Activated CD4-positive, alpha-beta memory T cell treated with anti-CD3 and anti-CD28 coated beads for 36 hours (primary cell): Measurements from ENCODE around the gene NBEAL2. TPM values are rescaled to one million over a fixed set of nuclear protein-coding genes. Genes with fewer than 3 reads are reported as not detected.

ENCODE experiments used
- CTCF ChIA-PET: fragments of 350-600 bp; sonication (Branson Sonifier 250); formaldehyde crosslinking; loops from one replicate; lab custom pipeline; 2021; ENCODE audit warnings: antibody characterized with exemption, inconsistent platforms; lab: Charles Lee
- POLR2A ChIA-PET: fragments of 350-600 bp; sonication (Branson Sonifier 250); formaldehyde crosslinking; loops from one replicate; lab custom pipeline; 2021; ENCODE audit warnings: antibody characterized with exemption; lab: Charles Lee
- DNase-seq: peaks from one replicate; pipeline ENCODE4 v3.0.0-alpha.2; 2020
- H3K27ac Mint-ChIP-seq: one replicate; pipeline ENCODE4 v1.8.0; 2021; ENCODE audit warnings: mixed read lengths
- H3K27me3 Mint-ChIP-seq: one replicate; pipeline ENCODE4 v1.8.0; 2021; ENCODE audit warnings: mixed read lengths
- H3K36me3 Mint-ChIP-seq: one replicate; pipeline ENCODE4 v1.8.0; 2021; ENCODE audit warnings: mixed read lengths
- H3K4me1 Mint-ChIP-seq: one replicate; pipeline ENCODE4 v1.8.0; 2021; ENCODE audit warnings: low read depth, mixed read lengths
- H3K4me3 Mint-ChIP-seq: one replicate; pipeline ENCODE4 v1.8.0; 2021; ENCODE audit warnings: mild to moderate bottlenecking, mixed read lengths
- H3K9me3 Mint-ChIP-seq: one replicate; pipeline ENCODE4 v1.8.0; 2021; ENCODE audit warnings: mixed read lengths
- intact Hi-C: fragments of 100-400 bp; cut with micrococcal nuclease; formaldehyde crosslinking; loops from one replicate; pipeline ENCODE4 v1.15.1; 2023
- total RNA-seq, 2 experiments: library from RNA; stranded (reverse); gene quantifications; one replicate each; pipeline ENCODE4 v1.2.3, GENCODE V29; 2021

NBEAL2 gene
- total RNA-seq, 2 experiments from 2014 or later, result 114 to 117 TPM

DNA sequence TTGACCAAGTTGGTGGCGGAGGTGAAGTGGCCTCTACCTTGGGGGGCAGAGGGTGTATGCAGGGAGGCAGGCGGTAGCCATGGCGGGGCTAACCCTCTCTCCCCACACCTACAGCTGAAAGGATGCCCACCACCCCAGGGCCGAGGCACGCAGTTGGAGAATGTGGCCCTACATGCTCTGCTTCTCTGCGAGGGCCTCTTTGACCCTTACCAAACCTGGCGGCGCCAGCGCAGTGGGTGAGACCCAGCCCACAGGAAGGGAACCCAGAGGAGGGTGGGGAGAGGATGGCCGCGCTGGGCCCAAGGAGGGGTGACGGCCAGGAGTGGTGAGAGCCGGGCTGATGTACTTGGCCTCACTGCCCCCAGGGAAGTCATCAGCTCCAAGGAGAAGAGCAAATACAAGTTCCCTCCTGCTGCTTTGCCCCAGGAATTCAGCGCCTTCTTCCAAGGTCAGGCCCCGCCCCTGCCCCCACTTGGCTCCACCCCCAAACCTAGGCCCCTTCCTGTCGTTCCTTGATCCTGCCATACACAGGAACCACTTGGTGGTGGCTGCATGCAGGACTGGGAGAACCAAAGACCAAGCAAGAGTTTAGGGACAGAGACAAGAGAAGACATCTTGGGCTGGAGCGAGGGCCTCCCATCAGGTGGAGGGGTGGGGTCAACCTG, 9.8 kb downstream of the NBEAL2 start:
- Mint-ChIP-seq H3K4me1 (peaks cover 66% of the 10 kb centered on the region), H3K27me3 (no peaks in the 10 kb centered on the region), H3K4me3 (peak overlapping the region; percentile 47), H3K36me3 (peaks cover 9% of the 10 kb centered on the region), H3K9me3 (no peaks in the 10 kb centered on the region), H3K27ac (peak overlapping the region; percentile 96)
- intact Hi-C loops, result no loop called here
- POLR2A ChIA-PET, result interaction anchor here (0.6 to 1.7 kb wide), 2 partner anchors 17 to 42 kb away, joined by 3 to 4 read pairs; no protein-coding TSS in a partner anchor
- CTCF ChIA-PET, result no interaction called here
- DNase-seq, result no peak

DNA sequence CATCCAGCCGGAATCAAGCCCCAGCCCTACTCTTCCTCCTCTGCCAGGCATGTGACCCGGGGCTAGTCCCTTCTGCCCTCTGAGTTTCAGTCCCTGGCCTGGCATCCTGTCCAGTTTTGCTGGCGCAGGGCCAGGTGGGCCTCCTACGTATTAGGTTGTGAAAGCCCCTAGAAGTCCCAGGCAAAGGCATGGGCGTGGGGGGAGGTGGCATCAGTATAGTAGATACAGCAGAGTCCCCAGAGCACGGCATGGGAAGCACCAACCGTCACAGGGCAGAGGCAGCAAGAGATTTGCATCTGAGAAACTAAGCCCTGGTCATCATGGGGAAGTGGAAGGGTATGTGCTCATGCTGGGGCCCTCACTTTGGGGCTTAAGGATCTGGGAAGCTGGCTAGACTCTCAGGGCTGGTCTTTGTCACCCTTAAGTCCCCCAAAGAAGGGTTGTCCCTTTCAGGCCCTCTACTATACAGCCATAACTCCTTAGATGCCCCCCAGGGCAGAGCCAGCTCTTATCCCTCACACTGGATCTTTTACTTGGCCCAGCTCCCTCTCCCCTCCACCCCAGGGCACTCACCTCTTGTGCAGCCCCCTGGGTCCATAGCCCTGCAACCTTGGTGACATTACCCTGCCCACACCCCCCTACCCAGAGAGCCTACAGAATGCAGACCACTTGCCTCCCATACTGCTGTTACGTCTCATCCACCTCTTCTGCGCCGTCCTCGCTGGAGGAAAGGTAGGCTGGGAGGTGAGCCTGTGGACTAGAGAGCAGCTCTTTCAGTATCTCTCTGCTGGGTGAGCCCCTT, 11.3 kb downstream of the NBEAL2 start:
- no peak for DNase-seq
- Mint-ChIP-seq H3K9me3 (no peaks in the 10 kb centered on the region), H3K27ac (peak overlapping the region; percentile 74), H3K36me3 (peaks cover 13% of the 10 kb centered on the region), H3K4me3 (no peak overlapping the region), H3K27me3 (no peaks in the 10 kb centered on the region), H3K4me1 (peaks cover 51% of the 10 kb centered on the region)
- intact Hi-C loops, result no loop called here
- POLR2A ChIA-PET, result no interaction called here
- CTCF ChIA-PET, result no interaction called here

DNA sequence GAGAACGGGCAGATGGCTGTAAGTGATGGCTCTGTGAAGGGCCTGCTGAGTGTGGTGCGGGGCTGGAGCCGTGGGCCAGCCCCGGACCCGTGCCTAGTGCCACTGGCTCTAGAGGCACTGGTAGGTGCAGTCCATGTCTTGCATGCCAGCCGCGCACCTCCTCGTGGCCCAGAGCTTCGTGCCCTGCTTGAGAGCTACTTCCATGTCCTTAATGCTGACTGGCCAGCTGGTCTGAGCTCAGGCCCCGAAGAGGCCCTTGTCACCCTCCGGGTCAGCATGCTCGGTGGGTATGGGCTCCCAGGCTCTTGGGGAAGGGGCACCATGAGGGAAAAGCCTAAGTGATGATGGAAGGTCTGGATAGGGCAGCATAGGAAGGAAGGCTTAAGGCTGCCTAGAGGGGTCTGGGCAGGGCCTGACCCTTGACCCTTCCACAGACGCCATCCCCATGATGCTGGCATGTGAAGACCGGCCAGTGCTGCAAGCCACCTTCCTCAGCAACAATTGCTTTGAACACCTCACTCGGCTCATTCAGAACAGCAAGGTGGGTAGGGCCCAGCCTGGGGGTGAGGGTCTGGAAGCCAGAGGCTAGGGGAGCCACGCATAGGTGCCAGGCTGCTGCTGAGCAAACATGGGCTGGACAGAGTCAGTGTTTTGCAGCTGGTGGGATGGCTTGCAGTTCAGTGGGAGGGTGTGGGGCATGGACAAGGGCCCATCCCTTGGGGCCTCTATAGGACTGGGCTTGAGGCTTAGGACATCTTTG, 12.1 kb downstream of the NBEAL2 start:
- ChIA-PET CTCF (interaction anchor here (1.0 kb wide), 1 partner anchor 20 kb away, joined by 3 read pairs; no protein-coding TSS in a partner anchor), POLR2A (interaction anchor here (1.3 kb wide), 1 partner anchor 12 kb away, joined by 4 read pairs; the partner anchor contains the start of gene NBEAL2)
- Mint-ChIP-seq H3K4me1 (peaks cover 43% of the 10 kb centered on the region), H3K27me3 (no peaks in the 10 kb centered on the region), H3K4me3 (no peak overlapping the region), H3K36me3 (peaks cover 13% of the 10 kb centered on the region), H3K9me3 (no peaks in the 10 kb centered on the region), H3K27ac (no peak overlapping the region)
- no peak for DNase-seq
- intact Hi-C loops, result no loop called here

DNA sequence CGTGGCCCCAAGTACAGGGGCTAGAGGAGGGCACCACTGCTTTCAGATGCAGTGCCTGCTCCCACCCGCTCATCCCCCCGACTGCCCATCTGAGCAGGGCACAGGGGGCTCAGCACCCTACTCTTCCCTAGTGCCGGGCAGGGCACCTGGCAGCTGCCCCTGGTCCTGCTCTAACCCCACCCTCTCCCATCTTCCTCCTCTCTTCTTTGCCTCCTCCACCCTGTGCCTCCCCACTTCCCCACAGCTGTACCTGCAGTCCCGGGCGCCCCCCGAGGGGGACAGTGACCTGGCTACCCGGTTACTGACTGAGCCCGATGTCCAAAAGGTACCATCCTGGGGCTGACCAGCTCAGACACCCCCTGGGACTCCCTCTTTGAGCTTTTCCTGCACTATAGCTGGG, 12.8 kb downstream of the NBEAL2 start:
- H3K36me3 Mint-ChIP-seq, result peaks cover 18% of the 10 kb centered on the region
- CTCF ChIA-PET, result interaction anchor here (1.0 kb wide), 2 partner anchors 19 to 125 kb away, joined by 3 read pairs; no protein-coding TSS in a partner anchor
- H3K27ac Mint-ChIP-seq, result no peak overlapping the region

GRCh38 chr3:46993292-46993691, 13.8 kb downstream of the NBEAL2 start:
- ChIA-PET CTCF (interaction anchor here (1.0 kb wide), 1 partner anchor 126 kb away, joined by 3 read pairs; no protein-coding TSS in a partner anchor), POLR2A (interaction anchor here (0.6 to 1.4 kb wide), 2 partner anchors 15 to 91 kb away, joined by 3 to 4 read pairs; partner anchors contain the start of gene NBEAL2)
- peaks cover 23% of the 10 kb centered on the region for H3K36me3 Mint-ChIP-seq
- H3K27me3 Mint-ChIP-seq, result no peaks in the 10 kb centered on the region
- DNase-seq, result no peak
- H3K27ac Mint-ChIP-seq, result no peak overlapping the region
- peaks cover 37% of the 10 kb centered on the region for H3K4me1 Mint-ChIP-seq
- intact Hi-C loops, result no loop called here
- no peak overlapping the region for H3K4me3 Mint-ChIP-seq
- H3K9me3 Mint-ChIP-seq, result no peaks in the 10 kb centered on the region

More for the DNA sequence above, 12.8 kb downstream of the NBEAL2 start:
- intact Hi-C loops, result no loop called here
- DNase-seq, result no peak
- Mint-ChIP-seq H3K27me3 (no peaks in the 10 kb centered on the region), H3K4me1 (peaks cover 42% of the 10 kb centered on the region), H3K9me3 (no peaks in the 10 kb centered on the region), H3K4me3 (no peak overlapping the region)
- POLR2A ChIA-PET, result interaction anchor here (1.3 kb wide), 1 partner anchor 13 kb away, joined by 4 read pairs; the partner anchor contains the start of gene NBEAL2

DNA sequence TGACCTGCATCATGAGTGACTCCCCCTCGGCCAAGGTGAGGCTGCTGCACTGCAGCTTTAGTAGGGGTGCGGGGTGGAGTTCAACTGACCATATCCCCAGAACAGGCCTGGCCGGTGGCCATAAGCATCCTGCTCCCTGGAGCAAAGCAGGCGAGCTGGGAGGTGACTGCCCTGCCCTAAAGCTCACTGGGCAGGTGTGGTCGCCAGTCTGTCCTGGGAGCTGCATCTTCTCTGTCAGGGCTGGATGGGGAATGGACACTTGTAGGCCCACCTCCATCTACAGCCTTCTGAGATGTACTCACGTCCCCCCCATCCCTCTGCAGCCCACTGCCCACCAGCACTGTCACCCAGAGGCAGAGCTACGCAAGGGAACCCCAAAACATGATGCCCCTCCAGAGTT, 14.5 kb downstream of the NBEAL2 start:
- Mint-ChIP-seq H3K27ac (no peak overlapping the region), H3K9me3 (no peaks in the 10 kb centered on the region), H3K36me3 (peaks cover 23% of the 10 kb centered on the region), H3K4me1 (peaks cover 31% of the 10 kb centered on the region), H3K4me3 (no peak overlapping the region), H3K27me3 (no peaks in the 10 kb centered on the region)
- intact Hi-C loops, result no loop called here
- no peak for DNase-seq
- POLR2A ChIA-PET, result interaction anchor here (1.4 kb wide), 1 partner anchor 15 kb away, joined by 4 read pairs; the partner anchor contains the start of gene NBEAL2
- CTCF ChIA-PET, result no interaction called here

- POLR2A ChIA-PET, result no interaction called here
- Mint-ChIP-seq H3K4me3 (no peak overlapping the region), H3K4me1 (peaks cover 22% of the 10 kb centered on the region), H3K27ac (no peak overlapping the region), H3K9me3 (no peaks in the 10 kb centered on the region), H3K27me3 (no peaks in the 10 kb centered on the region), H3K36me3 (peaks cover 24% of the 10 kb centered on the region)
- intact Hi-C loops, result loop anchor here (5.0 kb wide), 1 partner anchor 128 kb away; no protein-coding TSS in a partner anchor
- CTCF ChIA-PET, result interaction anchor here (0.5 kb wide), 1 partner anchor 334 kb away, joined by 4 read pairs; no protein-coding TSS in a partner anchor
- DNase-seq, result no peak
These were observed 15.6 kb downstream of the NBEAL2 start for GRCh38 chr3:46994801-46995731.

DNA sequence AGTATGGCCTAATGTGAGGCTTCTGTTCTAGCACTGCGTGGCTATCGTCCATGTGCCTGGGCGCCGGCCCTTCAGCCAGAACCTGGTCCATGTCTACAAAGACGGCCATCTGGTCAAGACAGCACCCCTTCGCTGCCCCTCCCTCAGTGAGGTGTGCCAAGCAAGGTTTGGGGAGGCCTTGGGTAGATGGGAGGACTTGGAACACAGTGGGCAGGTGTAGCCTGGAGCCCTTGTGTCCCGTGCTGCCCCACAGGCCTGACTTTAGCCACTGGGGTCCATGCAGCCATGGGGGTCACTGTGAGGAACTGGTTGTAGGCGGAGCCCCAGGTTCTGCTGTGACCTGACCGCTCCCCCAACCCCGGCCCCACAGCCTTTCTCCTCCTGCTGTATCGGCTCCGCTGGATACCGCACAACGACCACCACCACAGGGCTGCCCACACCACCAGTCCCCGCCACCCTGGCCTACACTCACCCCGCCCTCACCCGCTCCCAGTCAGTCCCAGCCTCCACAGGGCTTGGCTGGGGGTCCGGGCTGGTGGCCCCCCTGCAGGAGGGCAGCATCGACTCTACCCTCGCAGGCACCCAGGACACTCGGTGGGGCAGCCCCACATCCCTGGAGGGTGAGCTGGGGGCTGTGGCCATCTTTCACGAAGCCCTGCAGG, 16.6 kb downstream of the NBEAL2 start:
- Mint-ChIP-seq H3K36me3 (peaks cover 30% of the 10 kb centered on the region), H3K27me3 (no peaks in the 10 kb centered on the region), H3K9me3 (no peaks in the 10 kb centered on the region), H3K4me3 (no peak overlapping the region), H3K4me1 (peaks cover 20% of the 10 kb centered on the region), H3K27ac (no peak overlapping the region)
- CTCF ChIA-PET, result no interaction called here
- no peak for DNase-seq
- intact Hi-C loops, result loop anchor here (5.0 kb wide), 1 partner anchor 129 kb away; no protein-coding TSS in a partner anchor
- POLR2A ChIA-PET, result no interaction called here

DNA sequence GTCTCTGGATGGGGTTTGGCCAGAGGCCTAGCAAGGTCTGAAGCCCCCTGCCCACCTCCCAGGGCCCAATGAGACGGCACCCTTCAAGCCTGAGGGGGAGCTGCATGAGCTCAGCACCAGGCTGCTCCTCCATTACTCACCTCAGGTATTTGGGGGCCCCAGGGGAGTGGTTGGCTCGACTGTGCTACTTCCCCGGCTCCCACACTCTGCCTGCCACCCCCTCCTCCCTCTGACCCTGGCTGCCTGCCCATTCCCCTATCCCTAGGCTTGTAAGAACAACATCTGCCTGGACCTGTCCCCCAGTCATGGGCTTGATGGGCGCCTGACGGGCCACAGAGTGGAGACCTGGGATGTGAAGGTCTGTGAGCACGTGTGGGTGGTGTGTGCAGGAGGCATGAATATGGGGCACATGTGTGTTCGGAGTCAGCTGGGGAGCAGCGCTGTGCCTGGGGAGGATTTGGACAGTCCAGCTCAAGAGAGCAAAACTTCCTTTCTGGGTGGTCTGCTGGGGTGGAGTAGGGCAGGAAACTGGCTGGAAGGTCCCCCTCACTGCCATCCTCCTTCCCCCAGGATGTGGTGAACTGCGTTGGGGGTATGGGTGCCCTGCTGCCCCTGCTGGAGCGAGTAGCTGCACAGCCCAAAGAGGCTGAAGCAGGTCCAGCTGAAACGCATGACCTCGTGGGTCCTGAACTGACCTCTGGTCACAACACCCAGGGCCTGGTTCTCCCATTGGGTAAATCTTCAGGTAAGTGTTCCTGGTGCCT, 17.4 kb downstream of the NBEAL2 start:
- ChIA-PET CTCF (interaction anchor here (1.5 to 2.4 kb wide), 3 partner anchors 10 to 88 kb away, joined by 3 to 14 read pairs (median 3); no protein-coding TSS in a partner anchor), POLR2A (no interaction called here)
- H3K4me1 Mint-ChIP-seq, result peaks cover 17% of the 10 kb centered on the region
- H3K9me3 Mint-ChIP-seq, result no peaks in the 10 kb centered on the region
- no peak for DNase-seq
- H3K4me3 Mint-ChIP-seq, result no peak overlapping the region
- no peak overlapping the region for H3K27ac Mint-ChIP-seq
- intact Hi-C loops, result loop anchor here (5.0 kb wide), 1 partner anchor 130 kb away; no protein-coding TSS in a partner anchor
- no peaks in the 10 kb centered on the region for H3K27me3 Mint-ChIP-seq
- H3K36me3 Mint-ChIP-seq, result peaks cover 33% of the 10 kb centered on the region
